ENCODE data around the gene VAC14. TPM values are rescaled to one million over a fixed set of nuclear protein-coding genes. Genes with fewer than 3 reads are reported as not detected.

The VAC14 gene
- total RNA-seq, 3 donors from 2014 or later = 32.3 to 35.1 (median 32.8) TPM

DNA sequence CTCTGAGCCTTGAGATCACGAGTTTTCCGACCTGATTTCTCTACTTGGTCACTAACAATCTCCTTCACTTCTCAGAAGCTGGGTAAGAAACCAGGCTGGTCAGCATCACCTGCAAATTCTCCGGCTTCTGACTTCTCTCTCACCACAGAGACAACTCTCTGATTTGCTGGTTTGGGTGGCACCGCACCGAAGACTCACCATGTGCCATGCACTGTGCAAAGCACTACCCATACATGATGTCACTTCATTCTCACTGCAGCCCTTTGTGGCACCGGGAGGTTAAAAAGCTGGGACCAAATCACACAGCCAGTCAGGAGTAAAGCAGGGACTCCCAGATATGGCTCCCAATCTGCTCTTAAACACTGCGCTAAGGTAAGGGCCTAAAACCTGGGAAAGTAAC lies 647 bp downstream of the VAC14 start:
- Histone ChIP-seq H3K4me3 (peak overlapping the region; percentile 75), H3K36me3 (ENCODE audit: low read depth) (no peaks in the 10 kb centered on the region), H3K4me1 (ENCODE audit: low read depth) (peaks cover 10% of the 10 kb centered on the region), H3K9me3 (peaks cover 7% of the 10 kb centered on the region)
- DNase-seq = no peak
- peak; percentile 20 for ATAC-seq
- intact Hi-C loops (cut with DNase I, micrococcal nuclease) = no loop called here
- TF ChIP-seq, protein P1, sequence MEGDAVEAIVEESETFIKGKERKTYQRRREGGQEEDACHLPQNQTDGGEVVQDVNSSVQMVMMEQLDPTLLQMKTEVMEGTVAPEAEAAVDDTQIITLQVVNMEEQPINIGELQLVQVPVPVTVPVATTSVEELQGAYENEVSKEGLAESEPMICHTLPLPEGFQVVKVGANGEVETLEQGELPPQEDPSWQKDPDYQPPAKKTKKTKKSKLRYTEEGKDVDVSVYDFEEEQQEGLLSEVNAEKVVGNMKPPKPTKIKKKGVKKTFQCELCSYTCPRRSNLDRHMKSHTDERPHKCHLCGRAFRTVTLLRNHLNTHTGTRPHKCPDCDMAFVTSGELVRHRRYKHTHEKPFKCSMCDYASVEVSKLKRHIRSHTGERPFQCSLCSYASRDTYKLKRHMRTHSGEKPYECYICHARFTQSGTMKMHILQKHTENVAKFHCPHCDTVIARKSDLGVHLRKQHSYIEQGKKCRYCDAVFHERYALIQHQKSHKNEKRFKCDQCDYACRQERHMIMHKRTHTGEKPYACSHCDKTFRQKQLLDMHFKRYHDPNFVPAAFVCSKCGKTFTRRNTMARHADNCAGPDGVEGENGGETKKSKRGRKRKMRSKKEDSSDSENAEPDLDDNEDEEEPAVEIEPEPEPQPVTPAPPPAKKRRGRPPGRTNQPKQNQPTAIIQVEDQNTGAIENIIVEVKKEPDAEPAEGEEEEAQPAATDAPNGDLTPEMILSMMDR (IDR thresholded peaks at IDR 0.05) = no peak

DNA sequence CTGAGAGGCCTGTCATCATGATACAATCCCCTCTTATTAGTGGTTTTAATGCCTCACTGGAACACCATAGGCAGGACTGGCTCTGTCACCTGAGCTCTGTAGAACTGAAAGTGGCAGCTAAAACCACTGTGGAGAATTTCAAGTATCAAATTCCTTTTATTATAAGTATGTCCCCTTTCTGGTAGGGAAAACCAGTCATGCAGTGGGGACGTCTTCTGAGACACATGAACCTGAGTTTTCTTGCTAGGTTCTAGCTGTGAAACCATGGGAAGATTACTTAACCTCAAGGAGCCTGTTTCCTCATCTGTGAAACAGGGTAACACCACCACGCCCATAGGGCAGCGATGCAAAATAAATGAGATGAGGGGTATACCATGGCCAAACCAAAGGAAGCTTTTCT lies 4.7 kb downstream of the VAC14 start:
- DNase-seq = no peak
- H3K4me1 ChIP-seq (ENCODE audit: low read depth) = peaks cover 10% of the 10 kb centered on the region
- H3K4me3 ChIP-seq = no peak overlapping the region
- TF ChIP-seq, protein P1 (IDR thresholded peaks at IDR 0.05) = no peak
- intact Hi-C loops (cut with DNase I, micrococcal nuclease) = no loop called here
- no peak for ATAC-seq
- H3K9me3 ChIP-seq = no peaks in the 10 kb centered on the region
- no peaks in the 10 kb centered on the region for H3K36me3 ChIP-seq (ENCODE audit: low read depth)

DNA sequence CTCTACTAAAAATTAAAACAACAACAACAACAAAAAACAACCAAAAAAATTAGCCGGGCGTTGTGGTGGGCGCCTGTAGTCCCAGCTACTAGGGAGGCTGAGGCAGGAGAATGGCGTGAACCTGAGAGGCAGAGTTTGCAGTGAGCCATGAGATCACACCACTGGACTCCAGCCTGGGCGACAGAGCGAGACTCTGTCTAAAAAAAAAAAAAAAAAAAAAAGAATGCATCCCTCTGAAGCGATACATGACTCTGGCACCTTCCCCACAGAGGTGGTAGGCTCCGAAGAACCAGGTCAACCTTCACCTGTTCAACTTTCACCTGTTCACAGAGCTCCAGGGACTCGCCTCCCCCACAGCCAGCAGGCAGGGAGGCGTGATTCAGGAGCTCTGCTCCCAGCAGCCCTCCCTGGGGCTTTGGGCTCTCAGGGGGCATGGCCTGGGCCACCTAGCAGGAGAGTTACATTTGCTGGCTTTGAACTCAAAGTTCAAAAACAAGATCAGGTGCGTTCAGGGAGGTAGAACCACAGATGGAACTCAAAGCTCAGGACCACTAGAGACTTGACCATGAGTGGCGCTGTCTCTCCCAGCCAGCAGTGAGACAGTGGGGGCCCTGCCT lies 5.6 kb downstream of the VAC14 start:
- ATAC-seq (no peak), DNase-seq (no peak)
- H3K36me3 ChIP-seq (ENCODE audit: low read depth) = no peaks in the 10 kb centered on the region
- H3K9me3 ChIP-seq = no peaks in the 10 kb centered on the region
- H3K4me1 ChIP-seq (ENCODE audit: low read depth) = peaks cover 9% of the 10 kb centered on the region
- H3K4me3 ChIP-seq = no peak overlapping the region
- TF ChIP-seq, protein P1 (IDR thresholded peaks at IDR 0.05) = no peak
- intact Hi-C loops (cut with DNase I, micrococcal nuclease) = no loop called here

DNA sequence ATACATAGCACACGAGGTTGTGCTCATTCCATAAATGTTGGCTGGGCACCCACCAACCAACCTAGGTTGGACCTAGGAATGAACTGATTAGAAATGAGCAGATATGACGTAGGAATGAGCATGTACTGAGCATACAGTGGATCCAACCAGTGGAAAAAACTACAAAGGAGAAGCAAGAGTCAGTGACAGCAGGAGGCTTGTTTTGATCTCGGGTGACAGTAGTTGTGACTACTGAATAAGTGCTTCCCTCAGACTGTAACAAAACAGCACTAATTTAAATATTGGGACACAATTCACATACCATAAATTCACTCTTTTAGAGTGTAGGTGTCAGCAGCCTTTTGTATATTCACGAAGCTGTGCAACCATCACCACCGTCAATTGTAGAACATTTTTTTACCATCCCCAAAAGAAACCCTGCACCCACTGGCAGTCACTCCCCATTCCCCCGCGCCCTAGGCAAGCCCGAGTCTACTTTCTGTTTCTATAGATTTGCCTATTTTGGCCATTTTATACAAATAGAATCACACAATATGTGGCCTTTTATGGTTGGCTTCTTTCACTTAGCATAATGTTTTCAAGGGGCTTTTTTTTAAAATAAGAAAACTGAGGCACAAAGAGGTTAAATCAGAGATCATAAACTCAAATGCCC lies 7.0 kb downstream of the VAC14 start:
- TF ChIP-seq, protein P1 (IDR thresholded peaks at IDR 0.05) = no peak
- Histone ChIP-seq H3K9me3 (no peaks in the 10 kb centered on the region), H3K36me3 (ENCODE audit: low read depth) (no peaks in the 10 kb centered on the region), H3K4me1 (ENCODE audit: low read depth) (no peaks in the 10 kb centered on the region), H3K4me3 (no peak overlapping the region)
- intact Hi-C loops (cut with DNase I, micrococcal nuclease) = no loop called here
- ATAC-seq = no peak
- DNase-seq = no peak

DNA sequence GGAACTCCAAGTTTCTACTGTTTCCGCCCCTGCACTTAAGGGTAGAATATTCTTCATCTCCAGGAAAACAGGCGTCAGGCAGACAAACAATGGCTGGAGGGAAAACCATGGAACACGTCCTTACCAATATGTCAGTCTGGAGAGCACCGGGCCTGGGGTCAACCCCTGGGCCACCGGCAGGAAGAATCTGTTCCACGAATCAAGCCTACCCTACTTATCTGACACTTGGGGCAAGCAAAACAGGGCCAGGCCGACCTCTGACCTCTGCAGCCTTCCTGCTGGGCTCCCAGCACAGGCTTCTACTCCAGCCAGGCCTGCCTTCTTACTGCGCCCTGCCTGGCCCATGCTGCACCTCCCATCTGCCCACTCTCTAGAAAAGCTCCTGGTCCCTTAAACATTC lies 10.1 kb downstream of the VAC14 start:
- DNase-seq = no peak
- Histone ChIP-seq H3K4me3 (no peak overlapping the region), H3K4me1 (ENCODE audit: low read depth) (no peaks in the 10 kb centered on the region), H3K36me3 (ENCODE audit: low read depth) (no peaks in the 10 kb centered on the region), H3K9me3 (no peaks in the 10 kb centered on the region)
- intact Hi-C loops (cut with DNase I, micrococcal nuclease) = no loop called here
- no peak for ATAC-seq
- TF ChIP-seq, protein P1 (IDR thresholded peaks at IDR 0.05) = no peak

Data from mucosa of descending colon (tissue), 3 donors.